COLO668 (cell line): Measurements from ENCODE around the gene SKOR2.

Experiments used
- DNase-seq: peaks from one replicate; lab custom pipeline; 2025; ENCODE audit not compliant: unreplicated experiment; lab: John Stamatoyannopoulos, UW

The SKOR2 gene

DNA sequence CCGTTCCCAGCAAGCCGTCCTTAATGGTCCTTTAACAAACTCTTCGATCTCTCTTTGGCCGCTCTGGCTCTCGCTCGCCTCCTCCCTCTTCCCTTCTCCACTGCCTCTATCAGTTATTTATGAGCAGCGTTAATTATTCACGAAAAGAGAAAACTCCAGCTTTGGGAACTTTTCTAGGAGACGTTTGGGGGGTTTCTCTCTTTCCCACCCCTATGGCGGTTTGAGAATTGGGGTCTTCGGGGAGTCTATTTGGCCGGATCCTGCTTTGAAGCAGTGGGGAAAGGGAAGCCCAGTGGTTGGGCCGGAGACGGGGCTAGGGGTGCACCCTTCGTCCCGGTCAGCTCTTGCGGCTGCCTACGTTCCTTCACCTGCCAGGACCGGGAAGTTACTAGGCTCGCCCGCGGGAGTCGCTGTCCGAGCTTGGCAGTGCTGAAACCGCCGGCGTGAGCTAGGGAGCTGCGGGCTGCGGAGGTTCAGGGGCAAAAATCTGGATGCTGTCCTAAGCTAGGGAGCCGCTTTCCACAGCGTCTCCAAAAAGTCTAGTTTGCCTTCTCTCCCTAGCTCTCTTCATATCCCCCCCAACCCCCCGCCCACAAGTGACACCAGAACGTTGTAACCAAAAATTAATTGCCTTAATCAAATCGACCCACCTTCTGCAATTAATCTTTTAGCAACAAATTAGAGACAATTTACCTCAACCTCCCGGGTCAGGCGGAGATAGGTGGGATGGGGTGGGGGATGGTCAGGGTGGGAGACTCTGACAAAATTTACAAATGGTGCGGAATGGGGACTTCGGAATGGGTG, 8.9 kb upstream of the SKOR2 start:
- peak; percentile 37 for DNase-seq

GRCh38 chr18:47254341-47254939, 3.0 kb upstream of the SKOR2 start:
- DNase-seq = no peak

- DNase-seq = no peak
These were observed 1.7 kb upstream of the SKOR2 start for GRCh38 chr18:47253101-47253654.

GRCh38 chr18:47250391-47251046, 941 bp downstream of the SKOR2 start:
- DNase-seq = no peak

GRCh38 chr18:47249314-47249981, 2.0 kb downstream of the SKOR2 start:
- DNase-seq = no peak

- DNase-seq = no peak
These were observed 2.7 kb downstream of the SKOR2 start for GRCh38 chr18:47248604-47249313.

GRCh38 chr18:47248115-47248603, 3.3 kb downstream of the SKOR2 start:
- DNase-seq = no peak

GRCh38 chr18:47247416-47248114, 3.9 kb downstream of the SKOR2 start:
- DNase-seq = no peak

- DNase-seq = no peak
These were observed 4.4 kb downstream of the SKOR2 start for GRCh38 chr18:47247036-47247415.

DNA sequence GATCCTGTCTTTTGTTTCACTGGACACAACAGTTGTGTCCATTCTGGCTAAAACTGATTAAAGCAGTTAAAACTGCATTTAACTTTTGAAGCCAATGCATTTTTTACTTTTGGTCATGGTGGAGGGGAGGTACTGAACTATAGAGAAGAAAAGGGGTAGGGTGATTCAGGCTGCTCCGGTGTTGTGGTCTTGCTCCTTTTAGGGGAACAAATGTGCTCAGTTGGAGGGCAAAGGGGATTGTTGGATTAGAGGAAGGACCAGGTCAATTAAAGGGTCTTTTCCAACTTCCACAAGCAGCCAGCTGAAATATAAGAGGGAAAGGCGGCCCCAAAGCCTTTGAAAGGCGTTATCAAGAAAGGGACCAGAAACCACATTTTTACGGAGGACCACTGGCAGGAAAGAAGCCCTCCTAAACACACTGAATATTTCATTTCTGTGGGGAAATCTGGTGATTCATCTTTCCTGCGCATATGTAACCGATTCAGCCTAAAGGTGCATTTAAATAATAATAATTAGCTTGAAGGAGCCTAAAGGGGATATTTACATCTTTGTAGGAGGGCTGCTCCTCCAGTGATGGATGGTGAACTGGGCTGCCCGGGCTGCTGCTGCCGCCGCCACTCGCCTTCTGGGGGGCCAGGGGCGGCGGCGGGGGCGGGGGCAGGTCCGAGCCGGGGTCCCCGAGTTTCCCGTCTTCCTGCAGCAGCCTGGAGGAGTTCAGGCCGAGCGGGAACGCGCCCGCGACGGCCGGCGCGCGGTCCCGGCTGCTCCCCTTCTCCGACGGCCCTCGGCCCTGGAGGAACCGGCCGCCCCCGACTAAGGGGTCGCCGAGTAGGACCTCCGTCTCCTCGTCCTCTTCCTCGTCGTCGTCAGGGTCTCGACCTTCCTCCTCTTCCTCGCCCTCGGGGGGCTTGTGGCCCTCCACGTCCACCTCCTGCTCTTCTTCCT, 5.2 kb downstream of the SKOR2 start:
- no peak for DNase-seq

DNA sequence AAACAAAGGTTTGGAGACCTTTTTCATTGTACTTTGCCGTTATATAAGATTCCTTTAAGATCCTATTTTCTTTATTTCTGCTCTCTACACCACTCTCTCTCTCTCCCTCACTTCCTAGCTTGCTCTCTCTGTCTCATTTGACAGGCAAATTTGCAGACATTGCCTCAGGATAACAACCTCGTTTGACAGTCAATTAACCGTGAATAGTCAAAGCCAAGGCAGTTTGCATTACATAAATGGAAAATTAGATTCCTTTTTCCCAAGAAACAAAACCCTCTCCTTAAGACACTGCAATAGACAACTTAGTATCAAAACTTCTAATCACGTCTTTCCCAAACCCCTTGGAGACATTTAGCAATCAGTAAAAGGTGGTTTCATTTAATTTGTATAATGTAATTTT, 7.4 kb downstream of the SKOR2 start:
- no peak for DNase-seq

- no peak for DNase-seq
These were observed 16.4 kb downstream of the SKOR2 start for GRCh38 chr18:47235096-47235495.

- no peak for DNase-seq
These were observed 24.8 kb downstream of the SKOR2 start for GRCh38 chr18:47226660-47227059.

DNA sequence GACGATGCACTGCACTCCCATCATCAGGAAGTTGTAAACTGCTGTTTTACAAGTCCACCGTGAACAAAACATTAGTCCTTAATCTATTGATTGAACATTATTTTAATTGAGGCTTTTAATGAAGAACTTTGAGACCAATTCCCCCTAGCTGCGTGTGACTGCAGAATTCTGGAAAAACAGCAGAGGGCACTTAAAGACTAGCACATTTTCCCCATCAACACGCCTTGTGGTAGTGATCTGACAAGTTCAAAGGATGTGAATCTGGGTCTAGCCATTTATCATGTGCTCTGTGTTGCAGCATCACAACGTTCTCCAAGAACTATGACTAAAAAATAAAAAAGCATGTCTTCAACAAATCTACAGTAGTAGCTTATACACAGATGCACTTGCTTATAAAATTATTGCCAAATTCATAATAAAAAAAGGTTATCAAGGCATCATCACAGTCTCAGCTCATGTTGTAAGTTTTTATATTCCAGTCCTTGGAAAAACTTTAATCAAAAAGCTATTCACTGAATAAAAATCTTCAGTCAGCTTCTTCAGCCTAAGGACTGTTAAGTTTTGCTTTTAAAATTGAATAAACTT, 35.8 kb downstream of the SKOR2 start:
- DNase-seq = peak; percentile 17

GRCh38 chr18:47209171-47209570, 42.3 kb downstream of the SKOR2 start:
- no peak for DNase-seq

DNA sequence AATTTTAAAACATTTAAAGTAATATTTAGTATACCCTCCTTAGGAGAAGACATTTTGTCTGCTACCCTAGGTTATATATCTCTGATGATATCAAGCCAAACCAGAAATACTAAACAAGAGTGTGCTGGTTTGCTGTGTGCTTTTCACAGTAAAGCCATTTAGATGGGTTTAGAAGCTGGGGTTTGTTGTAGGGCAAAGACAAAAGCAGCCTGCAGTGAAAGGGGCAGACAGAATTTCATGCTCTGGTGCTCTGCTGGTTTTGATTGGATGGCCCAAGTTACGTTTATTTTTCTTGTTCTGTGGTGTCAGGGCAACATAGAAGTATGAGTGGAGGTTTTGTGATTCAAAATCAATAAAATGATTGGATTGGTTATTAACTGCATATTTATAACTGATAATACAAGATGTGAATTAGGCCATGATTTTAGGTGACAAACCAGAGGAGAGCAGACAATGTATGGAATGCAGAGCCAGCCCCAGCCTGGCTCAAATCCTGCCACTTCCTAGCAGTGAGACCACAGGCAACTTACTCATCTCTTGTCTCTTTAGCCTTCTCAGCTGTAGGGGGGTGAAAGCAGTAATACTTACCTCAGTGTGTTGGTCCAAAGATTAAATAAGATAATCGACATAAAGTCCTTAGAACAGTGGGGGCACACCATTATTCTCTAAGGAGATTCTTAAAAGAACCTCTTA, 44.4 kb downstream of the SKOR2 start:
- no peak for DNase-seq

DNA sequence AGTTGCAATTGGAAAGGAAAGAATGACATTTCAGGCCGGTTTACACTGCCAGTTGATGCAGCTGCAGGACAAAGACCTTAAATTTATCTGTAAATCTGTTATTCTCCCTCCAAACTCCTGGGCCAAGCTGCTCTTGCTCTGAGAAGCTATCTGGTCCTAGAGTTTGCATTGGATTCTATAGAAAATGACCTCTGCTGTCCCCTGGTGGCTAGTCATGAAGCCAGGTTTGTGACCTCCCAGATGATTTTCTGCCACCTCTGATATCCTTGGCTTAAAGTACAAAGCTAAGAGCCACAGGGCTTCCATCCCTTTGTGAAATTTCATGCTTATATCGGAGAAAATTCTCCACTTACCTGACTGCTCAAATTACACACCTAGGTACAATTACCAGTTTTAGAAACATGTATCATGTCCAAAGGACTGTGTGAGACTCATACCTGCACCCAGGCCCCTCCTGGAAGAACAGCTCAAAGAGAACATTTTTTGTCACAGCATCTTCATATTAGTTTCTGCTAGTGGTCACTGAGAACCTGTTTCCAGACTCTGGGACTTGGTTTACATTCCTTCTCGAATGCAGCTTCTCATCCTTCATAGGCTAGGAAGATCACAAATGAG, 46.4 kb downstream of the SKOR2 start:
- peak; percentile 43 for DNase-seq
